Gastroesophageal sphincter (tissue), 3 donors: Measurements from ENCODE around the gene SPINT1.

ENCODE experiments used
- EP300 ChIP-seq: sonication (generic); formaldehyde crosslinking; IDR thresholded peaks from one replicate; pipeline ENCODE4 v1.6.1; 2017; ENCODE audit warnings: antibody characterized with exemption, mild to moderate bottlenecking
- POLR2A ChIP-seq, 2 donors: fragments of 450-650 bp; IDR thresholded peaks; one replicate each; pipeline ENCODE4 v1.6.1; 2017; ENCODE audit warnings: antibody characterized with exemption in 2 of 2, mild to moderate bottlenecking in 2 of 2, moderate library complexity in 1 of 2
- POLR2AphosphoS5 ChIP-seq: sonication (generic); formaldehyde crosslinking; IDR thresholded peaks from one replicate; pipeline ENCODE4 v1.6.1; 2017; ENCODE audit warnings: antibody characterized with exemption
- TF ChIP-seq, protein P1 (sequence below), 4 experiments: fragments of 200-600 bp in 2 of 4; fragments of 450-650 bp in 2 of 4; sonication (generic) in 1 of 4; IDR thresholded peaks; one replicate each; pipeline ENCODE4 v1.5.1; 2017 to 2019; ENCODE audit warnings: antibody characterized with exemption in 4 of 4, mild to moderate bottlenecking in 2 of 4, moderate library complexity in 2 of 4

DNA sequence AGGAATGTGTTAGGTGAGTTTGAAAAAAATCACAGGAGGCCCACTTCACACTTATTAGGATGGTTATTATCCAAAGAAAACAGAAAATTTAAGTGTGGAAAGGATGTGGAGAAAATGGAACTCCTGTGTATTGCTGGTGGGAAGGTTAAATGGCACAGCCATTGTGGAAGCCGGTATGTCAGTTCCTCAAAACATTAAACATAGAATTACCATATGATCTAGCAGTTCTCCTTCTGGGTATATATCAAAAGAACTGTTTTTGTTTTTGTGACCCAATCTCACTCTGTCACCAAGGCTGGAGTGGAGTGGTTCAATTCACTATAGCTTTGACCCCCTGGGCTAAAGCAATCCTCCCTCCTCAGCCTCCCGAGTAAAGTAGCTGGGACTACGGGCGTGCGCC, 47.3 kb upstream of the SPINT1 start:
- TF ChIP-seq, protein P1, sequence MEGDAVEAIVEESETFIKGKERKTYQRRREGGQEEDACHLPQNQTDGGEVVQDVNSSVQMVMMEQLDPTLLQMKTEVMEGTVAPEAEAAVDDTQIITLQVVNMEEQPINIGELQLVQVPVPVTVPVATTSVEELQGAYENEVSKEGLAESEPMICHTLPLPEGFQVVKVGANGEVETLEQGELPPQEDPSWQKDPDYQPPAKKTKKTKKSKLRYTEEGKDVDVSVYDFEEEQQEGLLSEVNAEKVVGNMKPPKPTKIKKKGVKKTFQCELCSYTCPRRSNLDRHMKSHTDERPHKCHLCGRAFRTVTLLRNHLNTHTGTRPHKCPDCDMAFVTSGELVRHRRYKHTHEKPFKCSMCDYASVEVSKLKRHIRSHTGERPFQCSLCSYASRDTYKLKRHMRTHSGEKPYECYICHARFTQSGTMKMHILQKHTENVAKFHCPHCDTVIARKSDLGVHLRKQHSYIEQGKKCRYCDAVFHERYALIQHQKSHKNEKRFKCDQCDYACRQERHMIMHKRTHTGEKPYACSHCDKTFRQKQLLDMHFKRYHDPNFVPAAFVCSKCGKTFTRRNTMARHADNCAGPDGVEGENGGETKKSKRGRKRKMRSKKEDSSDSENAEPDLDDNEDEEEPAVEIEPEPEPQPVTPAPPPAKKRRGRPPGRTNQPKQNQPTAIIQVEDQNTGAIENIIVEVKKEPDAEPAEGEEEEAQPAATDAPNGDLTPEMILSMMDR (IDR thresholded peaks at IDR 0.05) = no peak
- TF ChIP-seq POLR2A (IDR thresholded peaks at IDR 0.05) (no peak), EP300 (no peak), POLR2AphosphoS5 (no peak)
